NK-92 treated with Interleukin-12 subunit alpha and Interleukin-12 subunit beta, amount 100 ng/mL, for 24 hours (cell line): ENCODE results near the gene TTC6.
"Not testable (repeated sequence)": the region's sequence is repeated elsewhere in the genome, so short reads cannot be mapped to it uniquely, and the experiment has no call there.

ENCODE experiments used
- DNase-seq: peaks from one replicate; lab custom pipeline; 2025; lab: John Stamatoyannopoulos, UW

Gene TTC6, protein sequence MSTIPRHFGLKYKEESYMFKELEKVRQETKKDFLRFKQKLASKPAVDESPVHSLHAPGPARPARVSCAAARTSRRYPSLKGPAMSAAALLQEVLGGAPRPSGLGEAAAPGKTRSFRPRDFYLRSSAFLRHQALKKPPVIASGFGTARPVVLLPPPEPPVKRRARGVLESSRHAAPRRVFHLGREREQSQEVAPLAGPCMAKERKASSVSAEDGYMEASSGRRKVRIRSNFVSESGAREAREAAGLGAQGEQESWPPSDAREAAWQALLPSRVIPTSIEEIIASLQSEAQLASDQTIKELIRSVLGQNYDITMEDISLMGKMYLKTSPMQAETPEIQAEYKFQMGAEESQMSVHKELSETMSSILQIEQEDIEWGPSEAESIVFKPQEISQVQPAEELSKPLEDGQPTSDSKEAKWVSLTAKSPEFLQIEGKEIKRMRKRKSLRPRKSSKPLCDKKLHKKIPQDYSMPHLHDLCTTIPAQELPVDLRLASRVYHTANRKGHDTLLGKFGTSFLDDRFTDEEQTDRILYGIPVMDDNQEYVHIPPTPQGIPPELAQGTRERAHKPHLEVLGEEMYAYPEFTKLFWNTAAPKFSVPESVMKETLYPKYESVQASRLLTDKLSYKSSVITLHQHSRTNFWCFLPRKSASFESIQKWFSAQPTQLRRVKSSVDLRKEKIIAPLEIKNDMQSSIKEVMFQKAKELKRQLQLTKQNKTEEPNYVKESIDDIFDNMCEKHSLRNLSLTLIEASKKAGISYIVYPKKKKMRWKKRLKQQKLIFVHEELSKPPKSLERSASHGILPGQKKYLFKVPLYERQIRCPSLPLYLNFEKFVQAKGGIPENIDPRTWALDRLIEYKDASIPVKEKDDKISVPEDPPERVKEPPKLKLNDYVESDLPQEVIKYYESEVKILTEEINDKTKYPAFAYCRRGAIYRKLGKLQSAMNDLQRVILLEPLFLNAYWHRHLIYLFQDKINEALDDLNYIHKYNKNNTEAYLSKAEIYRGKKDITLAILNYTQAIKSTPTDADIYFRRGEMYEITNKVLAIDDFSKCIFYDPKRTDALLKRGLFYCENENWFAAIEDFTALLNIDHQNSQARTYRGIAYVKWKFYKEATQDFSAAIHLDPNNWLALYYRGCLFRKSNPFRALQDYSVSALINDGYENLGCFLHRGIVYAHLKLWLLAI (N-terminal part only)

GRCh38 chr14:37594971-37595808, at the start of gene TTC6, which contains the start of gene FOXA1:
Gene TTC6 (plus strand): TSS chr14:37595629. CDS start chr14:37622065, 26,436 bp downstream.
Gene FOXA1 (minus strand): TSS chr14:37595249. CDS start chr14:37594972, 277 bp downstream.
- no peak for DNase-seq

- DNase-seq: no peak
These were observed 48.6 kb upstream of the TTC6 start for GRCh38 chr14:37546621-37547447.

DNA sequence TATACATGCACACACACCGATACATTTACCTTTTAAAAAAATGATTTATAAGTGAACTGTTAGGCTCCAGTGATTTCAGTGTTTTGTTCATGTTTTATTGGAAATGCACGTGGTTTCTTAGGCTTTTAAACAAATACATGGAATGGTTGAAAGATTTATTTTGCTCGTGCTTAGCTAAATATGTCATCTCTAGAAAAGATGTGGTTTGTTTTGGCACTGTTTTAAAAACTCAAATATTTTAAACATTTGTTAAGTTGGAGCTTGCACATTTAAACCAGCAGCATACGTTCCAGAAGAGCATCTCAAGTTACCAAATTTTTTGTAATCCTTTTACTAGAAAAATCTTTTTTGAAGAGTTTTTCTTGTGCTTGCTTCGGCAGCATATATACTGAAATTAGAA, 44.9 kb upstream of the TTC6 start:
- DNase-seq: no peak

GRCh38 chr14:37551119-37551518, 44.3 kb upstream of the TTC6 start:
- DNase-seq: no peak

GRCh38 chr14:37553935-37554550, 41.4 kb upstream of the TTC6 start:
- no peak for DNase-seq

GRCh38 chr14:37555596-37555995, 39.8 kb upstream of the TTC6 start:
- not testable (repeated sequence) for DNase-seq

- no peak for DNase-seq
These were observed 36.7 kb upstream of the TTC6 start for GRCh38 chr14:37558740-37559139.

- DNase-seq: no peak
These were observed 36.0 kb upstream of the TTC6 start for GRCh38 chr14:37559386-37559785.

DNA sequence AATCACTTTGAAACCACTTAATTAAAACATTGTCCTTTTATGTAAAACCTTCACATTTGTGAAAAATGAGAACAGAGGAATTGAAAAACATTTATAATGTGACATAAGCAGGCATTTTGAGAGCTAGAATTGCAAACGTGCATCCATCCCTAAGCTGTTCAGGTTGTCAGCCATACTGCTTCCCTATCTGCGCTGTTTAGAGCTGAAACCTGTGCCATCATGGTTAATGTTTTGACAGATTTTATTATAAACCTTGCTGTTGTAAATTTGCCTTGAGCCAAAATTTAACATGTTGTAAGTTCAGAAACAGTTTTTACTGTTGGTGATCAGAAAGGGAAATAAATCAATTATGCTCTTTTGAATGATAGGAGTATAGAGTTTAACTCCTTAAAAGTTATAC, 32.2 kb upstream of the TTC6 start:
- no peak for DNase-seq

DNA sequence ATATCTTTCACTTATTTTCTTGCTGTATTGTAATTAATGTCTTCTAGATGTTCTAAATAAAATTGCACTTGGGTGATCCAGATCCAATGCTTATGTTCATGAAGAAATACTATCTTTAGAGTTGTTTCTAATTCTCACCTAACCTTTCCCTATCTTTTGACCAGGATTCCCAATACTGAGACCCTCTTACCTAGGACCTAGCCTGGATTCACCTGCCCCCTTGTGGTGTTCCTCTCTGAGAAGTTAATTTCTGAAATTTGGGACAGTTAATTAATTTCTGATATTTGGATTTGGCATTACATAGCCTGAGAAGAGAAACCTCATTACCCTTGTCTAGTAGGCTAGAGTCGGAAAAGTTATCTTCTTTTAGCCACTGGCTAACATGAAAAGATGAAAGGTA, 29.9 kb upstream of the TTC6 start:
- no peak for DNase-seq

GRCh38 chr14:37566811-37567371, 28.5 kb upstream of the TTC6 start:
- no peak for DNase-seq

DNA sequence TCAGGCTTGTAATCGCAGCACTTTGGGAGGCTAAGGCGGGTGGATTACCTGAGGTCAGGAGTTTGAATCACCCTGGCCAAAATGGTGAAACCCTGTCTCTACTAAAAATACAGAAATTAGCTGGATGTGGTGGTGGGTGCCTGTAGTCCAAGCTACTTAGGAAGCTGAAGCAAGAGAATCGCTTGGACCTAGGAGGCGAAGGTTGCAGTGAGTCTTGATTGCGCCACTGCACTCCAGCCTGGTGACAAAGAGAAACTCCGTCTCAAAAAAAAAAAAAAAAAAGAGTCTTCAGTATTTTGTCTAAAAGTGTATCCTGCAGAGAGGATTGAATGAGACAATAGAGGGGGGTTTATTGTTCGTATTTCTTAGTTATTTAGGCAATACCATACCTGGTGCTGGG, 25.7 kb upstream of the TTC6 start:
- no peak for DNase-seq

- no peak for DNase-seq
These were observed 24.0 kb upstream of the TTC6 start for GRCh38 chr14:37571391-37571790.

DNA sequence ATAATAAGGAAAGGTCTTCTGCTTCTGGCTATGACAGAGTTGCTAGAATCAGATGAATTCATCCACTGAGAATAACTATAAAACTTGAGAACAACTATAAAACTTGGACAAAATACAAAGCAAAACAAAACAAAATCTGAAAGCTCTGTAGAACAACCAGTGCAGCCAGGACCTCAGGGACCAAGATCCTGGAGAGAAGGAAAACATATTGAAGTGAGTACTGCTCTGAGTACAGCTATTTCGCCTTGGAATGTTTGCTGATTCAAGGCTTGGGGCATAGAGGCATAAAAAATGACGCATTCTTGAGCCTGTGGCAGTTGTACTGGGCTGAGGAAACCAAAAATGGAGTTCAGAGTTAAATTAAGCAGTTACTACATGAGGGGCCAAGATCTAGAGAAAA, 22.1 kb upstream of the TTC6 start:
- no peak for DNase-seq

DNA sequence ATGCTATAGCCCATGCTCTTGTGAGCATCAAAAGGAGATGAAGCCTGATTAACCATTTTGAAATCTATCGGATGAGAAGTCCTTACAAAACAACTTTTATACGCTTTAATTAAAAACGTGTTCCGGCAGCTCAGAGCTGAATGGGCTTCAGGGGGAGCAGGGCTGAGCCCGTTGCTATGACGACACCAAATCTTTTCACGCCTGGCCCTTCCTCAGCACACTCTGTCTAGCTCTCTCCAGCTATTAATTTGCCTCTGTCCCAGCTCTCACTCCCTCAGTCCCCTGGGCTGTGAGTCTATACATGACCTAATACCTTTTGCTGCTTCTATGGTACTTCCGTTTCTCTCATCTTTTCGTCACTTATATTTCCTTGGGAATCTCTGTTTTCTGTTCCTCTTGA, 16.2 kb upstream of the TTC6 start:
- no peak for DNase-seq

GRCh38 chr14:37580146-37580545, 15.3 kb upstream of the TTC6 start:
- DNase-seq: no peak

DNA sequence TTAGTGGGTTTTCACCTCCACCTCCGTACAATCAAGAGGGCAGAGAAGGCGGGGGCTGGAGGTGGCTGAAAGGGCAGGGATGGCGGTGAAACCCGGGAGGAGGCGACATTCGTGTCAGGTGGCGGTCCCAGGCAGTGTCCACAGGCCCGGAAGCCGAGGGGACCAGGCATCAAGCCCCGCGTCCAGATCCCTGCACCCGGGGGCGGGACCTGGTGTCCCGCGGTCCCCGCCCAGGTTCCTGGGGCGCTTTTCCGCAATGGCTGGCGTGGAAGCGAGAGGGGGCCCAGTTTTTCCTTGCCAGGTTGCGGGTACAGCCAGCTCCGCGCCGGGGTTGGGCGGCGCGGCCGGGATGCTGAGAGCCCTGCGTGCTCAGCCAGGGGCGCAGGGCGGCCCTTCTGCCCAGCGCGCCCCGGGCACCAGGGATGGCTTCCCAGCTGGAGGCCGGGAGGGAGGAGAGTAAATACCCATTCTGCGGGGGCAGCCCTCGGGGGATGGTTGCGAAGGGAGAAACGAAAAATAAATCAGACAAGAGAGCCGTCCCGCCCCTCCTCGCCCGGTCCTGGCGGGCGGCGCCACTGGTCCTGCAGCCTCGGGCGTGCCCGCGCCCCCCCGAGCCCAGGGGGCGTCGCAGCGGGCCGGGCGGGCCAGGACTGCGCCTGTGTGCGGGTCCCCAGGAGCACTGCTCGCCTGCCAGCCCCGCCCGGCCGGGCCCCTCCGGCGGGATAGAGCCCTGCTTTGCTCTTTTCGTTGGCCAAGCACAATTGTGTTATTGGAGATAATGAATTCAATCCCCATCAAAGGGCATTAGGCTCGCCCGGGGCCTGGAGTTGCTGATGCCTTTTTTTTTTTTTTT, 11.8 kb upstream of the TTC6 start:
- no peak for DNase-seq

DNA sequence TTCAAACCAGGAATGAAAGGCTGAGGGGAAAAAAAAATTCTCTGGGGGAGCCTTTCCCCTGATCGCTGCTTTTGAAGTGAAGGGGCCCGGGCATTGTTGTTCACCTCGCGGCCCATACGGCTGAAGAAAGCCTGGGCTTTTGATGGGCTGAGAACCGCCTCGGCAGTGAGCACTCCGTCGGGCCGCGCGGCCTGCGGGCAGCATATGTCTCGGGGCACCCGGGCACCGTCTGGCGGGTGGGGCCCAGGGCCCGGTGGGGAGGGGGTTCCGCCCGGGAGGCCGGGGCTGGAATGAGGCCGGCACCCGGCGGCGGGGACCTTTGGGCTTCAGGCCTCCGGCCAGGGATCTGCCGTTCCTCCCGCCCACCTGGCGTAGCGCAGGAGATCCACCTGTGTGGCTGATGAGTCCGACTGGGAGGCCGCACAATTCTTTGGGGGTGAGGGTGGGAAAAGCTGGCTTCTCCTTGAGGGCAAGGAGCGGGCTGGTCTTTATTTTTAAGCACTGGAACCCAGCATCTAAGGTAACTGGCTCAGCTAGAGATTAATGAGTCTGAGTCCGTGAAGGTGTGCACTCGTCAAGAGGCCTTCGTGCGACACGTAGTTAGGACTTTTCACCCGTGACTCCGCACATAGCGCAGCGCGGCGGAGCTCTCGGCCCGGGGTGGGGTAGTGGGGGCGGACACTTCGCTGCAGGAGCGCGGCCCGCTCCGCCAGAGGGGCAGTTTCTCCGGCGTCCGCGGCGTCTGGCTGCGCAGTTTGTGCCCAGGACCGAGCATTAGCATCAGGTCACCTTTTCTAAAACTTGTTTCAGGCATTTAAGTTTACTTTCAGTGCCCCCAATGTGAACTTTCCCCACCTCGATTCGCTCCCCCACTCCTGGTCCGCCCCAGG, 11.0 kb upstream of the TTC6 start:
- DNase-seq: no peak
